Mammary epithelial cell (primary cell): ENCODE measurements around the gene MRGPRG.

Source experiments
- CTCF ChIP-seq, 2 donors: IDR thresholded peaks in 1 of 2; conservative IDR thresholded peaks in 1 of 2; 2 replicates each; pipeline ENCODE4 v1.5.1; 2011 to 2012; ENCODE audit warnings: inconsistent platforms in 2 of 2, low read length in 2 of 2, mild to moderate bottlenecking in 2 of 2, control low read depth in 1 of 2, low read depth in 1 of 2; ENCODE audit not compliant: insufficient read depth in 1 of 2; ENCODE audit errors: extremely low read depth in 1 of 2
- EZH2 ChIP-seq: IDR thresholded peaks from 2 replicates; pipeline ENCODE4 v1.6.1; 2012; ENCODE audit warnings: low read length, inconsistent platforms, borderline replicate concordance

- TF ChIP-seq CTCF (conservative IDR thresholded peaks at IDR 0.05 in 1 of 2, IDR thresholded peaks at IDR 0.05 in 1 of 2; ENCODE audit: extremely low read depth in 1 of 2, insufficient read depth in 1 of 2, low read depth in 1 of 2, low read length in 2 of 2) (no peak), EZH2 (no peak)
Observed at GRCh38 chr11:3216027-3216525, 2.5 kb downstream of the MRGPRG start.
